NOMO-1 treated with dmso at 0.1 percent for 144 hours (cell line): Measurements from ENCODE around the gene PACSIN2.
"Not testable (repeated sequence)": the region's sequence is repeated elsewhere in the genome, so short reads cannot be mapped to it uniquely, and the experiment has no call there.

Source experiments
- DNase-seq: peaks from one replicate; lab custom pipeline; 2025; ENCODE audit not compliant: unreplicated experiment; lab: John Stamatoyannopoulos, UW

The PACSIN2 gene

GRCh38 chr22:42967933-42968332, 47.0 kb downstream of the PACSIN2 start:
- DNase-seq = peak; percentile 60

GRCh38 chr22:42967005-42967404, 47.9 kb downstream of the PACSIN2 start:
- DNase-seq = no peak

GRCh38 chr22:42966497-42966896, 48.5 kb downstream of the PACSIN2 start:
- no peak for DNase-seq

GRCh38 chr22:42964994-42965699, 49.8 kb downstream of the PACSIN2 start:
- DNase-seq = no peak

- DNase-seq = no peak
Observed at GRCh38 chr22:42963231-42963595, 51.7 kb downstream of the PACSIN2 start.

DNA sequence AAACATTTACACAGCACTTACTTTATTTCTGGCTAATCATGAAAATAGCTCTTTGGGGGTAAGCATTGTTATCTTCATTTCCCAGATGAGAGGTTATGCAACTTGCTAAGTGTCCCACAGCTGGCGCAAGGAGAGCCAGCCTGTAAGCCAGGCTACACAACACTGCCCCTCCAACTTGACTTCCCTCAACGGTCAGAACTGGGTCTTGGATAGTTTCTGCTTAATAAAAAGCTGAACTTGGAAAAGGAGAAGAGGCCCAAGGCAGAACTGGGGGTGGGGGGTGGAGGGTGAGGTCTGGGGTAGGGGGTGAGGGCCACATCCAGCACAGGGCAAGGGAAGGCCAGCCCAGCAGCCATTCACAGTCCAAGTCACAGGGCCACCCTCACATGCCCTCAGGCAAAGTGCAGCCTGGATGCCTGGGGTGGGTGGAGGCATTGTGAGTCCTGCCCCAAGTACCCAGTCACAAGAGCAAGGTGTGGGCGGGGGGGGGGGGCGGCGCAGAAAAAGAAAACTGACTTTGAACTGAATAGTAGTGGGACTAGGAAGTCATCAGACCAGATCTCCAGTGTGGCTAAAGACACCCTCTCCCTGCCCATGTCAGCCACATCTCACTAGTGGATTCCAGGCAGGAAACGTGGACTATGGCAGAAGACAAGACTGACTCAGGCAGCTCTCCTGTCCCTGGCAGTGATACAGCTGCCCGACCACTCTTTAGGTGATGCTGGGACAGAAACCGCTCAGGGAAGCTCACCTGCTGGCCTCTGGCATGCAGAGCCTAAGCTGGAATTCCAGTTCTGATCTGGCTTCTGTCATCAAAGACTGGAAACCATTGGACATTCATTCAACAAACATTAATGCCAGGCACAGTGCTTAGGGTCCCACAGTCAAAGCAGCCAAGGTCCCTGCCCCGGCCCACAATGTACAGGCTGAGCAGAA, 52.4 kb downstream of the PACSIN2 start:
- DNase-seq = peak; percentile 35

GRCh38 chr22:42961810-42962209, 53.1 kb downstream of the PACSIN2 start:
- DNase-seq = peak; percentile 15

DNA sequence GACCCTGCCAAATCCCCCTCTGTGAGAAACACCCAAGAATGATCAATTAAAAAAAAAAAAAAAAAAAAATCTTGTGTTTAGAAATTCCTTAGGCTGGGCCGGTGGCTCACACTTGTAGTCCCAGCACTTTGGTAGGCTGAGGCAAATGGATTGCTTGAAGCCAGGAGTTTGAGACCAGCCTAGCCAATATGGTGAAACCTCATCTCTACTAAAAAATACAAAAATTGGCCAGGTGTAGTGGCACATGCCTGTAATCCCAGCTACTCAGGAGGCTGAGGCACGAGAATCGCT, 53.6 kb downstream of the PACSIN2 start:
- not testable (repeated sequence) for DNase-seq

GRCh38 chr22:42960531-42961399, 54.2 kb downstream of the PACSIN2 start:
- no peak for DNase-seq

DNA sequence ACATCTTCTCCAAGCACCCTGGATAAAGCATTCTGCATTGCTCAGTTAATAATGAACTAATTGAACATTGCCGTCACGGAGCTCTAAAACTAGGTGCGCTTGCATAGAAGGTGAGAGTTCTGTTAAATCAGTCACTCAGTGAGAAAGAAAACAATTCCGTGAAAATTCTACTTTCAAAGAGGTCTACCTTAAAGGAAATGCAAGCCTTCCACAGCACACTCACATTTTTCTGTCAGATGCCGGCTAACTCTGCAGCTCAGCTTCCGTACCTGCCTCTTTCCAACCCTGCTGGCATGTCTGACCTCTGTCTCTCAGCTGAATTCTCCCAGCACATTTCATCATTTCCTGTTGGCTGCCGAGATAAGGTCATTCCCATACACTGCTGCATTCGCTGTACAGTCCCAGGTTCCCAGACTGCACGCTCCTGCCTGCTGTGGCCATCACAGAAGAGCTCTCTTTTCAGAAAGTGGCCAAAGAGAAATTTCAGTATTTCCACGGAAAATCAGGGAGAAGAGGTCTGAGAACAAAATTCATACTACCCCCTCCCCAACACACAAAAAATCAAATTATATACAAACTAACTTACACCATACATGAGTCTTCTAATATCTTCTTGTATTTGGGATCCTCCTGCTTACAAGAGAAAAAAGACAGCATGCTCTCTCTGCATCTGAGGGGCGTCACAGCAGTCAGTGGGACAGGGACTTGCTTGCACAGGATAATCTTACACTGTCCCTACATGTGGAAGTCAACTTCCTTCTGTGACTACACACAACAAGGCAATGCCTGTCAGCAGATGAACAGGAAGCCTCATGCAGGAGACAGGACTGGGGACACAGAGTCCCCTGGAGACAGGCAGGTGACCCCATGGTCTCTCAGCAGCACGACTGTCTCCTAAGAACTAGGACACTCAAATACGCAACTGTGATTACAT, 55.1 kb downstream of the PACSIN2 start:
- no peak for DNase-seq

DNA sequence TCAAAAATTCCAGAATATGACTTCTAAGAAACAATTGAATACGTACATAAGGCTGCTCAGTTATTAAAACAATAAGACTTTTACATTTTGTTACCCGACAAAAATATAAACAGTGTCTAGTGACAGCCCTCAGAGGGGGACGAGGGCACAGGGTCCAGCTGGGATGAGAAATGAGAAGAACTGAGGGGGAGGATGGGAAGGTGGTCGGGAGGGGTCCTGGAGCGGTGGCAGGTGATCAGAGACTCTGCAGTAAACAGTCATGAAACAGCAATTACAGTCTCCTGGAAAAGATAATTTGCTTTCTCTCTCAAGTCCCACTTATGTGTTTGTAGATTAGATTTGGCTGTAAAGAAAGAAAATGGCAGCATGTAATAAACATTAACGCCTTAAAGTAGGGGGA, 56.0 kb downstream of the PACSIN2 start:
- DNase-seq = no peak

GRCh38 chr22:42957958-42958357, 57.0 kb downstream of the PACSIN2 start:
- no peak for DNase-seq

- DNase-seq = no peak
Observed at GRCh38 chr22:42957544-42957943, 57.4 kb downstream of the PACSIN2 start.

DNA sequence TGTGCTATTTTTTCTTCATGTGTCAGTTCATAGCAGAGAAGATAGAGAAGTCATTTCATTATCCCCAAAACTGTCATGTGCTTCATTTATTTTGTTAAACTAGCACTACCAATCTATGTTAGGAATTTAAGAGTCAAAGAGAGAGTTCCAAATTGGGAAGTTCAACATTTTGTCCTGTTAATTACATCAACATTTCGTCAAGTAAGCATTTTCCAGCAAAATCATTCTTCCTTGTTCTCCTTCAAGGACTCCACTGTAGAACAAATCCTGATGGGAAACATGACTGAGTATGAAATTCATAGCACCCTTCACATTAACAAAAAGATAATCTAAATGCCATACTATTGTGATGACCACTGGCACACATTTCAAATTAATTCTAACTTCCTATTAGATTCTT, 59.1 kb downstream of the PACSIN2 start:
- DNase-seq = no peak

GRCh38 chr22:42955087-42955635, 59.8 kb downstream of the PACSIN2 start:
- no peak for DNase-seq

DNA sequence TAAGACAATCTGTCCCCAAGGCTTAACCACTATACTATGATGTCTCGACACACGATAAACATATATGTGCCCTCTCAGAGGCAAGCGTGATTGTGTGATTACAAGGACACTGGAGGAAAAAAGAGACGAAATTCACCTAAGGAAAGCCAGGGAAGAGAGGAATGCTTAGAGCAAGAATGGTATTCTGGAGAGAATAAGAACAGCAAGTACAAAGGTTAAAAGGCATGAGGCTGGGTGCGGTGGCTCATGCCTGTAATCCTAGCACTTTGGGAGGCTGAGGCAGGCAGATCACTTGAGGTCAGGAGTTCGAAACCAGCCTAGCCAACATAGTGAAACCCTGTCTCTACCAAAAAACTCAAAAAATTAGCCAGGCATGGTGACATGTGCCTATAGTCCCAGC, 61.2 kb downstream of the PACSIN2 start:
- DNase-seq = not testable (repeated sequence)

DNA sequence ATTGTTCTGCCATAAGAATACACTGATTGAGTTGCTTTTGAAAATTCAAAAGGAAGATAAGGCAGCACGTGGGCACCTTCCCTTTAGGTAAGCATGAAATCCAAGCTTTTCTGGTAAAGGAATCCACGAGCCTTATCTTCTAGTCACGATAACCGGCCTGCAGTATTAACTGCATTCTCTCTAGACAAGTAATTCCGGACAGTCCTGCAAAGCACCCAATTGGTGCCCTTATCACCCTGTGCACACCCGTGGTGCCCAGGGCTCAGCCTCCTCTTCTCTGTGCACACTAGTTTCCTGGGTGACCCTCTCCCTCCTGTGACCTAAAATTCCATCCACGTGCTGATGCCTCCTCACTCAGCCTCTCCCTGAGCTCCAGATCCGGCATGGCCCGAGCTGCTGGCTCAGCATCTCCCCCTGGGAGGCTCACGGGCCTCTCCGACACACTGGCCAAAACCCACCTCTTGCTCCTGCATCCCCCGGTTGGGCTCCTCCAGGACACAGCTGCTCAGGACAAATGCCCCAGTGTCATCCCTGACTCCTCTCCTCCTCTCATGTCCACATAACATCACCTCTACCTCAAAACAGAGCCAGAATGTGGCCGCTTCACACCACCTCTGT, 63.7 kb downstream of the PACSIN2 start:
- no peak for DNase-seq

GRCh38 chr22:42950281-42950680, 64.7 kb downstream of the PACSIN2 start:
- no peak for DNase-seq

GRCh38 chr22:42949159-42949558, 65.8 kb downstream of the PACSIN2 start:
- DNase-seq = no peak

DNA sequence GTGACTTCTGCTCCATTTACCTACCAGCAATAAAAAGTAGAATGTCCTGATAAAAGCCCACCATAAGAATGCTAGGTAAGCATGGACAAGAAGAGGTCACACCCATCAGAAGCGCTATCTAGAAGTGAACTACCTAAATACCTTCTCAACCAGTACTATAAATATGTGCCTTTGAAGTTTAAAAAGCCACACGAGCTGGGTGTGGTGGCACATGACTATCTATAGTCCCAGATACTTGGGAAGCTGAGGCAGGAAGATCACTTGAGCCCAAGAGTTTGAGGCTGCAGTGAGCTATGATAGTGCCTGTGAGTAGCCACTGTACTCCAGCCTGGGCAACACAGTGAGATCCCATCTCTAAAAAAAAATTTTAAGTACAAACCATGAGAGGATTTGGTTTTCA, 66.7 kb downstream of the PACSIN2 start:
- no peak for DNase-seq
